Measurements from ENCODE around the gene SH3BGRL.
"Not testable (repeated sequence)": the region's sequence is repeated elsewhere in the genome, so short reads cannot be mapped to it uniquely, and the experiment has no call there.

GRCh38 chrX:81345296-81345695 is 143.4 kb downstream of the SH3BGRL start:
- not testable (repeated sequence) for TF ChIP-seq POLR2A (IDR thresholded peaks at IDR 0.05; ENCODE audit: low read length); GATA1 (IDR thresholded peaks at IDR 0.05; ENCODE audit: low read depth, low read length)

Measured in erythroblast (primary cell).